K562 (cell line): ENCODE data around the gene TRIM38. TPM values are rescaled to one million over a fixed set of nuclear protein-coding genes. Genes with fewer than 3 reads are reported as not detected.

Experiments
- CBFB ChIP-seq: sonication (generic); formaldehyde crosslinking; IDR thresholded peaks from 2 replicates; pipeline ENCODE4 v1.4.0; 2020; ENCODE audit warnings: mild to moderate bottlenecking, missing genetic modification reagents
- CHCHD3 ChIP-seq: fragments of 250-450 bp; sonication (Bioruptor Pico); IDR thresholded peaks from 2 replicates; pipeline ENCODE4 v2.1.2; 2022; ENCODE audit warnings: mild to moderate bottlenecking
- HNRNPK ChIP-seq: fragments of 200-400 bp; formaldehyde crosslinking; IDR thresholded peaks from one replicate; pipeline ENCODE4 v1.6.1; 2018; ENCODE audit warnings: mild to moderate bottlenecking, low read depth, low read length; ENCODE audit not compliant: poor library complexity, severe bottlenecking
- LARP7 ChIP-seq: fragments of 450-650 bp; IDR thresholded peaks from 2 replicates; pipeline ENCODE4 v1.6.1; 2016
- NCOR1 ChIP-seq: fragments of 450-650 bp; IDR thresholded peaks from 2 replicates; pipeline ENCODE4 v1.6.1; 2016; ENCODE audit warnings: mild to moderate bottlenecking, moderate library complexity
- SOX6 ChIP-seq: fragments of 450-650 bp; IDR thresholded peaks from 2 replicates; pipeline ENCODE4 v1.6.1; 2014; ENCODE audit warnings: mild to moderate bottlenecking
- TEAD4 ChIP-seq, 2 experiments: sonication (generic) in 1 of 2; formaldehyde crosslinking in 1 of 2; IDR thresholded peaks; 2 replicates each; pipeline versions ENCODE4 v1.6.1 to v1.8.0; 2012 to 2022; ENCODE audit warnings: borderline replicate concordance in 1 of 2, inconsistent platforms in 1 of 2, low read length in 1 of 2, mild to moderate bottlenecking in 1 of 2, missing genetic modification reagents in 1 of 2
- ZC3H11A ChIP-seq: IDR thresholded peaks from 2 replicates; pipeline ENCODE4 v1.6.1; 2012; ENCODE audit warnings: low read depth, low read length, improper control_type of control experiment
- polyA plus RNA-seq, 8 experiments: library from polyadenylated mRNA; depleted of rRNA in 4 of 8; stranded (reverse) in 5 of 8; unstranded in 3 of 8; fragments of >200 nt; fragmentation: Nextera tagmentation in 2 of 8; fragmentation: Illumina TruSeq in 1 of 8; extraction: Ambion mirVana in 2 of 8; extraction: Trizol in 1 of 8; gene quantifications; 2 replicates each; pipeline versions ENCODE4 v1.2.1 to v1.2.3, GENCODE V29; 2011 to 2014; ENCODE audit warnings: inconsistent platforms in 1 of 8, missing spikeins in 1 of 8
- total RNA-seq, 7 experiments: library from RNA; depleted of rRNA in 6 of 7; stranded (reverse); fragments of >200 nt in 6 of 7; fragmentation: Illumina TruSeq in 2 of 7; extraction: Trizol in 2 of 7; gene quantifications; 2 replicates each; pipeline versions ENCODE4 v1.2.1 to v1.2.3, GENCODE V29; 2011 to 2021; ENCODE audit warnings: low replicate concordance in 1 of 7
- TF ChIP-seq, protein P1 (sequence below), 2 experiments: fragments of 450-650 bp in 1 of 2; sonication (generic) in 1 of 2; formaldehyde crosslinking in 1 of 2; IDR thresholded peaks; 2 replicates each; pipeline versions ENCODE4 v1.7.1 to v1.9.0; 2016 to 2022; ENCODE audit warnings: inconsistent platforms in 1 of 2, mild to moderate bottlenecking in 1 of 2, missing genetic modification reagents in 1 of 2
- TF ChIP-seq, protein P2 (sequence below): sonication (generic); formaldehyde crosslinking; IDR thresholded peaks from 2 replicates; pipeline ENCODE4 v1.8.0; 2022; ENCODE audit warnings: mild to moderate bottlenecking, missing genetic modification reagents
- TF ChIP-seq, protein P3 (sequence below), 2 experiments: IDR thresholded peaks; 2 replicates each; pipeline ENCODE4 v1.6.1; 2011; ENCODE audit warnings: borderline replicate concordance in 1 of 2, control low read depth in 1 of 2, low read depth in 1 of 2, low read length in 1 of 2, mild to moderate bottlenecking in 1 of 2, mixed read lengths in 1 of 2, moderate library complexity in 1 of 2; ENCODE audit not compliant: insufficient read depth in 1 of 2, insufficient read length in 1 of 2, poor library complexity in 1 of 2, severe bottlenecking in 1 of 2; ENCODE audit errors: extremely low read depth in 1 of 2

TRIM38 gene
- total and polyA plus RNA-seq, 9 of the 15 experiments (the other 6 are each of a cell fraction or from before 2014, with no cell fraction given): 1.7 to 6.7 (median 6.3) TPM

DNA sequence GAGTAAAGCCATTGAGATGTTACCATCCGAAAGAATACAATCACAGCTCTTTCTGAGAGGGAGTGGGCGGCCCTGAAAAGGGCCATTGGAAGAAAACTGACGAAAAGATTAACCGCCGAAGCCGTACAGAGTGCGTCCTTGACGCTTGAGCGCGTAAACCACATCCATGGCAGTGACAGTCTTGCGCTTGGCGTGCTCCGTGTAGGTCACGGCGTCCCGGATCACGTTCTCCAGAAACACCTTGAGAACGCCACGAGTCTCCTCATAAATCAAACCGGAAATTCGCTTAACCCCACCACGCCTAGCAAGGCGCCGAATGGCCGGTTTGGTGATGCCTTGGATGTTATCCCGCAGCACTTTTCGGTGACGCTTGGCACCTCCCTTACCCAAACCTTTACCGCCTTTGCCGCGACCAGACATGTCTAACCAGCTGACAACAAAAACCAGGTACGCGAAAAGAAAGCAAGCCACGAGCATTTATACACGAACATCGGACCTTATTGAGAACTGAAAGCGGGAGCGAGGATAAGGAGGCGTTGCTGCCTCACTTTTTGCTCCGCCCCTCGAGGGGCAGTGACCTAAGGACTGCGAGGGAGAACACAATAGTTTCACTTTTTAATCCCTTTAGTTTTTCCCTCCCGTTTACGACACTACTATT is 64.4 kb downstream of the TRIM38 start (continued):
- TF ChIP-seq, protein P1, sequence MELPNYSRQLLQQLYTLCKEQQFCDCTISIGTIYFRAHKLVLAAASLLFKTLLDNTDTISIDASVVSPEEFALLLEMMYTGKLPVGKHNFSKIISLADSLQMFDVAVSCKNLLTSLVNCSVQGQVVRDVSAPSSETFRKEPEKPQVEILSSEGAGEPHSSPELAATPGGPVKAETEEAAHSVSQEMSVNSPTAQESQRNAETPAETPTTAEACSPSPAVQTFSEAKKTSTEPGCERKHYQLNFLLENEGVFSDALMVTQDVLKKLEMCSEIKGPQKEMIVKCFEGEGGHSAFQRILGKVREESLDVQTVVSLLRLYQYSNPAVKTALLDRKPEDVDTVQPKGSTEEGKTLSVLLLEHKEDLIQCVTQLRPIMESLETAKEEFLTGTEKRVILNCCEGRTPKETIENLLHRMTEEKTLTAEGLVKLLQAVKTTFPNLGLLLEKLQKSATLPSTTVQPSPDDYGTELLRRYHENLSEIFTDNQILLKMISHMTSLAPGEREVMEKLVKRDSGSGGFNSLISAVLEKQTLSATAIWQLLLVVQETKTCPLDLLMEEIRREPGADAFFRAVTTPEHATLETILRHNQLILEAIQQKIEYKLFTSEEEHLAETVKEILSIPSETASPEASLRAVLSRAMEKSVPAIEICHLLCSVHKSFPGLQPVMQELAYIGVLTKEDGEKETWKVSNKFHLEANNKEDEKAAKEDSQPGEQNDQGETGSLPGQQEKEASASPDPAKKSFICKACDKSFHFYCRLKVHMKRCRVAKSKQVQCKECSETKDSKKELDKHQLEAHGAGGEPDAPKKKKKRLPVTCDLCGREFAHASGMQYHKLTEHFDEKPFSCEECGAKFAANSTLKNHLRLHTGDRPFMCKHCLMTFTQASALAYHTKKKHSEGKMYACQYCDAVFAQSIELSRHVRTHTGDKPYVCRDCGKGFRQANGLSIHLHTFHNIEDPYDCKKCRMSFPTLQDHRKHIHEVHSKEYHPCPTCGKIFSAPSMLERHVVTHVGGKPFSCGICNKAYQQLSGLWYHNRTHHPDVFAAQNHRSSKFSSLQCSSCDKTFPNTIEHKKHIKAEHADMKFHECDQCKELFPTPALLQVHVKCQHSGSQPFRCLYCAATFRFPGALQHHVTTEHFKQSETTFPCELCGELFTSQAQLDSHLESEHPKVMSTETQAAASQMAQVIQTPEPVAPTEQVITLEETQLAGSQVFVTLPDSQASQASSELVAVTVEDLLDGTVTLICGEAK (IDR thresholded peaks at IDR 0.05): peak; percentile 84
- TF ChIP-seq, protein P1 (CRISPR knock-in tag; IDR thresholded peaks at IDR 0.05): no peak; the same call in 1 of the 2 replicates
- peak; percentile 71 for TF ChIP-seq TEAD4 (IDR thresholded peaks at IDR 0.05; ENCODE audit: low read length)
- no peak for TF ChIP-seq TEAD4 (CRISPR knock-in tag; IDR thresholded peaks at IDR 0.05; ENCODE audit: borderline replicate concordance)
- TF ChIP-seq CHCHD3 (CRISPR knock-in tag): peak; percentile 97
- 0 out of 2 replicates have a peak, but pooled peaks have one; percentile 45 for TF ChIP-seq CBFB
- peak; percentile 97 for TF ChIP-seq SOX6
- TF ChIP-seq HNRNPK: no peak
- TF ChIP-seq ZC3H11A: no peak
- TF ChIP-seq, protein P2, sequence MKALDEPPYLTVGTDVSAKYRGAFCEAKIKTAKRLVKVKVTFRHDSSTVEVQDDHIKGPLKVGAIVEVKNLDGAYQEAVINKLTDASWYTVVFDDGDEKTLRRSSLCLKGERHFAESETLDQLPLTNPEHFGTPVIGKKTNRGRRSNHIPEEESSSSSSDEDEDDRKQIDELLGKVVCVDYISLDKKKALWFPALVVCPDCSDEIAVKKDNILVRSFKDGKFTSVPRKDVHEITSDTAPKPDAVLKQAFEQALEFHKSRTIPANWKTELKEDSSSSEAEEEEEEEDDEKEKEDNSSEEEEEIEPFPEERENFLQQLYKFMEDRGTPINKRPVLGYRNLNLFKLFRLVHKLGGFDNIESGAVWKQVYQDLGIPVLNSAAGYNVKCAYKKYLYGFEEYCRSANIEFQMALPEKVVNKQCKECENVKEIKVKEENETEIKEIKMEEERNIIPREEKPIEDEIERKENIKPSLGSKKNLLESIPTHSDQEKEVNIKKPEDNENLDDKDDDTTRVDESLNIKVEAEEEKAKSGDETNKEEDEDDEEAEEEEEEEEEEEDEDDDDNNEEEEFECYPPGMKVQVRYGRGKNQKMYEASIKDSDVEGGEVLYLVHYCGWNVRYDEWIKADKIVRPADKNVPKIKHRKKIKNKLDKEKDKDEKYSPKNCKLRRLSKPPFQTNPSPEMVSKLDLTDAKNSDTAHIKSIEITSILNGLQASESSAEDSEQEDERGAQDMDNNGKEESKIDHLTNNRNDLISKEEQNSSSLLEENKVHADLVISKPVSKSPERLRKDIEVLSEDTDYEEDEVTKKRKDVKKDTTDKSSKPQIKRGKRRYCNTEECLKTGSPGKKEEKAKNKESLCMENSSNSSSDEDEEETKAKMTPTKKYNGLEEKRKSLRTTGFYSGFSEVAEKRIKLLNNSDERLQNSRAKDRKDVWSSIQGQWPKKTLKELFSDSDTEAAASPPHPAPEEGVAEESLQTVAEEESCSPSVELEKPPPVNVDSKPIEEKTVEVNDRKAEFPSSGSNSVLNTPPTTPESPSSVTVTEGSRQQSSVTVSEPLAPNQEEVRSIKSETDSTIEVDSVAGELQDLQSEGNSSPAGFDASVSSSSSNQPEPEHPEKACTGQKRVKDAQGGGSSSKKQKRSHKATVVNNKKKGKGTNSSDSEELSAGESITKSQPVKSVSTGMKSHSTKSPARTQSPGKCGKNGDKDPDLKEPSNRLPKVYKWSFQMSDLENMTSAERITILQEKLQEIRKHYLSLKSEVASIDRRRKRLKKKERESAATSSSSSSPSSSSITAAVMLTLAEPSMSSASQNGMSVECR: peak; percentile 98
- TF ChIP-seq LARP7: no peak
- TF ChIP-seq, protein P3, sequence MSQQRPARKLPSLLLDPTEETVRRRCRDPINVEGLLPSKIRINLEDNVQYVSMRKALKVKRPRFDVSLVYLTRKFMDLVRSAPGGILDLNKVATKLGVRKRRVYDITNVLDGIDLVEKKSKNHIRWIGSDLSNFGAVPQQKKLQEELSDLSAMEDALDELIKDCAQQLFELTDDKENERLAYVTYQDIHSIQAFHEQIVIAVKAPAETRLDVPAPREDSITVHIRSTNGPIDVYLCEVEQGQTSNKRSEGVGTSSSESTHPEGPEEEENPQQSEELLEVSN (IDR thresholded peaks at IDR 0.05; ENCODE audit: borderline replicate concordance in 1 of 2, extremely low read depth in 1 of 2, insufficient read depth in 1 of 2, insufficient read length in 1 of 2, low read depth in 1 of 2, low read length in 1 of 2, poor library complexity in 1 of 2, severe bottlenecking in 1 of 2): peak; percentile 58 to 84
- peak; percentile 90 for TF ChIP-seq NCOR1
